GM12891 (cell line): ENCODE results near the gene SMG6.

Experiments used
- POLR2A ChIP-seq: IDR thresholded peaks from 2 replicates; pipeline ENCODE4 v1.6.1; 2011; ENCODE audit warnings: low read depth, low read length, control low read depth
- POLR2AphosphoS5 ChIP-seq: IDR thresholded peaks from 2 replicates; pipeline ENCODE4 v1.6.1; 2011; ENCODE audit warnings: low read depth, low read length, control low read depth
- SPI1 ChIP-seq: IDR thresholded peaks from 2 replicates; pipeline ENCODE4 v1.6.1; 2011; ENCODE audit warnings: low read depth, low read length, control low read depth
- TAF1 ChIP-seq: IDR thresholded peaks from 2 replicates; pipeline ENCODE4 v1.6.1; 2011; ENCODE audit warnings: low read depth, low read length, control low read depth

GRCh38 chr17:2074919-2075318 is 228.7 kb downstream of the SMG6 start:
- no peak for TF ChIP-seq POLR2AphosphoS5
- no peak for TF ChIP-seq POLR2A
- no peak for TF ChIP-seq SPI1
- no peak for TF ChIP-seq TAF1
